GM21529 (cell line): ENCODE data around the gene CA11.
"Not testable (repeated sequence)": the region's sequence is repeated elsewhere in the genome, so short reads cannot be mapped to it uniquely, and the experiment has no call there.

Experiments used
- ATAC-seq: cut with Tn5 transposase; IDR thresholded peaks from one replicate; pipeline ENCODE4 v1.9.1; 2021; ENCODE audit not compliant: unreplicated experiment

CA11 gene

DNA sequence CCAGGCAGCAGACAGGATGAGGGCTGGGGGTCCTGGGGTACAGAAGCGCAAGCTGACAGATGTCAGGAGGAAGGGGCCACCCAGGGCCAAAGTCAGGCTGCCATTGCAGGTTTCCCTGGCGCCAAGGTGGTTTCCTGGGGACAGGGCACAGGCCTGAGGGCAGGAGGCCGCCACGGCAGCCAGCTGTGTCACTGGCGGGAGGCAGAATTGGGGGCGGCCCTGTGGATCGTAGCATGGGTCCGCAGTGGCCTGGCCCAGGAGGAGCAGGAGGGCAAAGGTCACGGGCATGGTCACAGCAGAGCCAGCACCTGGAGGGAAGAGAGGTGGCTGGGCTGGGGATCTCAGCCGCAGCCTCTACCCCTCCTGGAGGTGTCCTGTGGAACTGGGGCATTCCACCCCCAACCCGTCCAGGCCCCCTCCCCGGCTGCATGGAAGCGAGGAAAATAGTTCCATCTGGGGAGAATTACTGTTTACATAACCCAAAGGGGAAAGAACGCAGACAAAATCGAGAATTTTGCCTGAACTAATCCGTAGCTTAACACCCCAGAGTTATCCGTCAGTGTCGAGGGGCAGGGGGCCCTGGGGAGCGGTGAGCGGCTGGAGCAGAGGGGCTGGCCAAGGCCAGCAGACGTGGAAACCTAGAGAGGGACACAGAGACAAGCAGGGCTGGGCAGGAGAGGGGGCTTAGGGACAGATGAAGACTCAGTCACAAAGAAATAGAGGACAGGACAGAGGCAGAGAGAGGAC lies 24.9 kb upstream of the CA11 start:
- no peak for ATAC-seq

DNA sequence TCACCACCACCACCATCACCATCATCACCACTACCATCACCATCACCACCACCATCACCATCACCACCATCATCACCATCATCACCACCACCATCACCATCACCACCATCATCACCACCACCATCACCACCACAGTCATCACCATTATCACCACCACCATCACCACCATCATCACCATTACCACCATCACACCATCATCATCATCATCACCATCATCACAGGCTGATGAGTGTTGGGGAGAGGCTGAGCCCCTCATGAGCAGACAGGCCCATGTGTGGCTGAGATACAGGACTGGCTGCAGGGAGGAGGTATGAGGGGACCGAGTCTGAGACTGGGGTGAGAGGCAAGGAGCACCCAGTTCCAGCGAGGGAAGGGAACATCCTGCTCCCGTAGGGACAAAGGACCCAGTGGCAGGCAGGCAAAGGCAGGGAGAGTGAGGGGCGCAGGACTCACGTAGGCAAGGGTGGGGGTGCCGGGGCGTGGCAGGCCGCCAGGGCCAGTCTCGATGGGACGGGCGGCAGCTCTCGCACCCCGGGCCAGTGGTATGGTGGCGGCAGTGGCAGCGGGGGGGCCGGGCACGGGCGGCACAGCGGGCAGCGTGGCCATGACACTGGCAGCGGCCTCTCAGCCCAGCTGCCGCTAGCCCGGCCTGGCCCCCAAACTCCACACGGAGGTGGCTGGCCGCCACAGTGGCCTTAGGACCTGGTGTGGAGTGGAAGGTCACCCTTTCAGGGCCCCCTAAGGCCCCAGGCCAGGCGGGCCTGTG lies 24.1 kb upstream of the CA11 start:
- ATAC-seq = no peak

DNA sequence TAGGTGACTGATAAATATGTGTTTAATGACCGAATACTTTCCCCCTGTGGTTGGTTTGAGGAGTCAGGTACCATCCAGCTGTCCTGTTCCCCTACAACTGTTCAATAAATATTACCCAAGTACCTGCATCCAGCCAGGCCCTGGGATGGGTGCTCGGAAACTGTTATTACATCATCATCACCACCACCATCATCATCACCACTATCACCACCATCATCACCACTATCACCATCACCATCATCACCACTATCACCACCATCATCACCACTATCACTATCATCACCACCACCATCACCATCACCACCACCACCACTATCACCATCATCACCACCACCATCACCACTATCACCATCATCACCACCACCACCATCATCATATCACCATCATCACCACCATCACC lies 22.8 kb upstream of the CA11 start:
- ATAC-seq = no peak

DNA sequence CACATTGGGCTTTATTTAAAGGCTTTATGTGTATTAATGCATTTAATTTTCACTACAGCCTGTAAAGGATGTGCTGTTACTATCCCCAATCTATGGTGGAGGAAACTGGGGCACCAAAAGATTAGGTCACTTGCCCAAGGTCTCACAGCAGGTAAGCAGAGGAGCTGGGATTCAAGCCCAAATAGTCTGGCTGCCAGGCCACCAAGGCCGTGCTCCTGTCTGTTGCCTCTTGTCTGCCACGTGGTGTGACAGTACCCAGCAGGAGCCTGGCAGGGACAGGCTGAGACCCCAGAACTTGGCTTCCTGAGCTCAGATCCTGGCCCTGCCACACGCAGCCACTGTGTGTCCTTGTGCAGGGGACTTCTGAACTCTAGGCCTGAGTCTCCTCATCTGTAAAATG lies 22.3 kb upstream of the CA11 start:
- ATAC-seq = no peak

DNA sequence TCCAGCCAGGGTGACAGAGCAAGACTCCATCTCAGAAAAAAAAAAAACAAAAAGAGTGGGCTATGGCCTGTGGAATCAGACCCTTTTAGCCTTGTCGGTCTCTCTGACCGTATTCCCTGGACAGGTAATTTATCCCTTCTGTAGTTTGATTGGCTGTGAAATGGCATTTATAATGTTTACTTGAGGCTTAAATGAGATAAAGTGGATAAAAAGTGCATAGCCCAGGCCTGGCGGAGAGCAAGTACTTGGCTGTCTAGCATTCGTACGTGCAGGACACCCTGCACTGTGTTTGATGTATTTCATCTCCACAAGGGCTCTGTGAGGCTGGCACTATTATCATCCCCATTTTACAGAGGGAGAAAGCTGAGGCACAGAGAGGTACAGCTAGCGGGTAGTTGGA lies 19.8 kb upstream of the CA11 start:
- no peak for ATAC-seq

DNA sequence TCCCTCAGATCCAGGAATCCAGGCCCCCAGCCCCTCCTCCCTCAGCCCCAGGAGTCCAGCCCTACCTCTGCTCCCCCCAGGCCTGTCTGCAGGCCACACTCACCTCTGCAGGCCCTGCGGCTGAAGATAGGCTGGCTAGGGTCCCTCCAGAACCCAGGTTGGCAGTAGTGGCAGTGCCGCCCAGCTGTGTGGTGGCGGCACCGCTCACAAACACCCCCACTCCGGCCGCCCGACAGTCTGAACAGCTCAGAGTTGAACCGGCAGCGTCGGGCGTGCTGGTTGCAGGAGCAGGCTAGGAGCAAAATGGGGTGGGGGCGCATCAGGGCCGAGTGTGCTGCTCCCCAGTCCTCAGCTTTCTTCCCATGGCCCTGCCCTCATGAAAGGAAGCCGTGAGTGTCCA lies 18.5 kb upstream of the CA11 start:
- no peak for ATAC-seq

DNA sequence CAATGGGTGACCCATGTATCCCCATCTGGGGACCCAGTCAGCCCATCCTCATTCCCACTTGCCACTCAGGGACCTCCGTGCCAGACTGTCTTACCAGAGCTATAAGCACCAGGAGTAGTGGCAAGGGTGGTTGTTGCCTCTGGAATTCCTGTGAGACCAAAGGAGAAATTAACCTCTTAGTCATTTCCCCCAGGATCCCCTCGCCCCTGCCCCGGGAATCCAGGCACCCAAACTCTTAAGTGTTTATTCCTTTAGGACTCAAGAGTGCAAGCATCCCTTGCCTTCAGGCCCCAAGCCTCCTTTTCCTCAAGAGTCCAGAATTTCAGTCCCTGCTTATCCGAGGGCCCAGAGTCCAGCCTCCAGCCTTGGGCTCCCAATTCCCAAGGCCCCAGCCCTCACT lies 17.7 kb upstream of the CA11 start:
- no peak for ATAC-seq

DNA sequence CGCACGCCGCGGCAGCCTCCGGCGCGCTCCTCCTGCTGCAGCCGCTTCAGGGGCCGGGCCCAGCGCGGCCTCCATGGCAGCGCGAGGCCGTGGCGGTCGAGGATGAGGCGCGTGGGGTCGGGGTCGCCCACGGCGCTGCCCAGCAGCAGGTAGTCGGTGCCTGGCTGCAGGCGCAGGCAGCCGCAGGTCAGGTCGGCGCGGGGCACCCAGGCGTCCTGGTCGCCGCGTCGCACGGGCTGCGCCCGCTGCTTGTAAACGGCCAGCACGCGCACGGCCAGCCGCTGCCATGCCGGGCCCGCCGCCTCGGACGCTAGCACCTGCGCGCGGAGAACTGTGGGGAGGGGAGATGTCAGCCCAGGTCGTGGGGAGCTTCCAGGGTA lies 15.7 kb upstream of the CA11 start:
- no peak for ATAC-seq

DNA sequence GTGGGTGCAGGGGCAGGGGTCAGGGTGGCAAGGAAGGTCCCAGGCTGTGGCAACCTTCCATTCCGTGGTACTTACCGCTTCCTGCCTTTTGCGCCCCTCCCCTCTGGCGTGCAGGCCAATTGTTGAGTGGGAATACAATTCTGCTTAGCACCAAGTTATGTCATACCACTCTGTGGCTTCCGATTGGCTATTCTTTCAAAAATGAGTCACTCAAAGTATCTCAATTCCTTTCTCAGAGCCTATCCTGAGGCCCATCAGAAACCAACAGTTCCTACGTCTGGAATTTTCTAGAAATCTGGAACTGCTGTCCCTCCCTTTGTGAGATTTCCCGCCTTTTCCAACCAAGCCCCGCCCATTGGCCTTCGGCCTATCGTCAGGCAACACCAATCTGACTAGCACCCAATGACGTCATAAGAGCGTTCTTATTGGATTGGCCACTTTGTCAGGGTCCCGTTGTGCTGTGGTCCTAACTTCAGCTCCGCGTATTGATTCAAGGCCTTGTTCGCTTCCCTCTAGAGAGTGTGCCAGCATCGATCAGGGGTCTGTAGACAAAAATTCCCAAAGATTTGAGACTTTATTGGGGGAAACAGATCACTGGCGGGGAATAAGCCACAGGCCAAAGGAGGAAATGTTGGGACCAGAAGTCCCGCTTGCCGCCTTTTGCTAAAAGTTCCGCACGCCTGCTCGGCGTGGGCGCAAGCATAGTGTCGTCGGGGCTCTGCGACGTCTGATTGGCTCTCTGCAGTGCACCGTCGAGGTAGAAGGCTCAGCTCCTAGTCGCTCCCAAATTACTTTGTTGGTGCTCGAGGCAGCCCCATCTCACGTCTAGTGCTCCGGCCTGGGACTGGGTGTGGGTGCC lies 15.1 kb upstream of the CA11 start:
- peak; percentile 88 for ATAC-seq

DNA sequence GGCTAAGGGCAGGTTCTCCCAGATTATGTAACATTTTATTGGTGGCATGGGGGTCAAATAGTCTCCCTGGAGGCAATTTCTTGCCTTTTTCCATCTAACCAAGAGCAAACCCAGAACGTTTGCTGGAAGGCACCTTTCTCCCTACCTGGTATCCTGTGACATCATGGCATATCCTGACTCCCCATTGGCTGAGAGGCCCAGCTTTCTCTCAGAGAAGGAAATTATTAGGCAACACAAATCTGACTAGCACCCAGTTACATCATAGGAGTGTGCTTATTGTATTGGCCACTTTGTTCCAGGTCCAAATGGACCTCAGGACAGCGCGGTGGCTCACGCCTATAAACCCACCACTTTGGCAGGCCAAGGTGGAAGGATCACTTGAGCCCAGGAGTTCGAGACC lies 13.8 kb upstream of the CA11 start:
- no peak for ATAC-seq

DNA sequence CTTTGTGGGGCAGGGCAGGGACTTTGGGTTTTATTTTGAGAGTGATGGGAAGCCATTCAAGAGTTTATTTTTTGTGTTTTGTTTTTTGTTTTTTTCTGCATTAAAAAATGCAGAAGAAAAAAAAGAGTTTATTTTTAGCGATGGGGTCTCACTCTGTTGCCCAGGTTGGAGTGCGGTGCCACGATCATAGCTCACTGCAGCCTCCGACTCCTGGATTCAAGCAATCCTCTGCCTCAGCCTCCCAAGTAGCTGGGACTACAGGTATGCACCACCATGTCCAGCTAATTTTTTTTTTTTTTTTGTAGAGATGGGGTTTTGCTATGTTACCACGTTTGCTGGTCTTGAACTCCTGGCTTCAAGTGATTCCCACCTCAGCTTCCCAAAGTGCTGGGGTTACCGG lies 12.5 kb upstream of the CA11 start:
- ATAC-seq = no peak

DNA sequence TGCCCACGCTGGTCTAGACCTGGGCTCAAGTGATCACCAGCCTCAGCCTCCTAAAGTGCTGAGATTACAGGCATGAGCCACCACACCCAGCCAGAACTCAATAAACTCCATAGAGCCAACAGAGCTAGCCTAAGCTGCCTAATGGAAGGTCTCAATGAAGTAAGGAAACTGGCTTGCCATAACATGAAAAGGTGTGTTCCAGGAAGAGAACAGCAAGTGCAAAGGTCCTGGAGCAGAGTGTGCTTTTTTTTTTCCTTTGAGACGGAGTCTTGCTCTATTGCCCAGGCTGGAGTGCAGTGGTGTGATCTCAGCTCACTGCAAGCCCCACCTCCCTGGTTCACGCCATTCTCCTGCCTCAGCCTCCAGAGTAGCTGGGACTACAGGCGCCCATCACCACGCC lies 11.8 kb upstream of the CA11 start:
- not testable (repeated sequence) for ATAC-seq

DNA sequence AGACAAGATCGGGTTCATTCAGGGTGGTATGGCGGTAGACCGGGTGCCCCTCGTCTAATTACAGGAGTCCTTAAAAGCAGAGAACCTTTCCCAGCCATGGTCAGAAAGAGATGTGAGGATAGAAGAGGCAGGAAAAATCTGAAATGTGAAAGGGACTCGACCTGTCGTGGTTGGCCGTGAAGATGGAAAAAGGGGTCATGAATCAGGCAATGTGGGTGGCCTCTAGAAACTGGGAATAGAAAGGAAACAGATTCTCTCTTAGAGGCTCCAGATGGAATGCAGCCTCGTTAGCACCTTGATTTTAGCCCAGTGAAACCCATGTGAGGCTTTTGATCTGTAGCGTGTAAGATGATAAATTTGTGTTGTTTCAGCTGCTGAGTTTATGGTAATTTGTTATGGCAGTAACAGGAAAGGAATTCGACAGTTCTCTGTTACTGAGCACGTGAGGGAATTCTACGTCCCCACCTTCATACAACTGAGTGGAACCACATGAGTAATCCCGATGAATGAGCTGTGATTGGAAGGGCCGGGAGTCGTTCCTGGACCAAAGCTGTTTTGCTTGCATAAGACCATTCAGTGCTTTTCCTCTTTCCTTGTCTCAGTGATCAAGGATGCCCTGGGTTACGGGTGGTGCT lies 11.0 kb upstream of the CA11 start:
- no peak for ATAC-seq

DNA sequence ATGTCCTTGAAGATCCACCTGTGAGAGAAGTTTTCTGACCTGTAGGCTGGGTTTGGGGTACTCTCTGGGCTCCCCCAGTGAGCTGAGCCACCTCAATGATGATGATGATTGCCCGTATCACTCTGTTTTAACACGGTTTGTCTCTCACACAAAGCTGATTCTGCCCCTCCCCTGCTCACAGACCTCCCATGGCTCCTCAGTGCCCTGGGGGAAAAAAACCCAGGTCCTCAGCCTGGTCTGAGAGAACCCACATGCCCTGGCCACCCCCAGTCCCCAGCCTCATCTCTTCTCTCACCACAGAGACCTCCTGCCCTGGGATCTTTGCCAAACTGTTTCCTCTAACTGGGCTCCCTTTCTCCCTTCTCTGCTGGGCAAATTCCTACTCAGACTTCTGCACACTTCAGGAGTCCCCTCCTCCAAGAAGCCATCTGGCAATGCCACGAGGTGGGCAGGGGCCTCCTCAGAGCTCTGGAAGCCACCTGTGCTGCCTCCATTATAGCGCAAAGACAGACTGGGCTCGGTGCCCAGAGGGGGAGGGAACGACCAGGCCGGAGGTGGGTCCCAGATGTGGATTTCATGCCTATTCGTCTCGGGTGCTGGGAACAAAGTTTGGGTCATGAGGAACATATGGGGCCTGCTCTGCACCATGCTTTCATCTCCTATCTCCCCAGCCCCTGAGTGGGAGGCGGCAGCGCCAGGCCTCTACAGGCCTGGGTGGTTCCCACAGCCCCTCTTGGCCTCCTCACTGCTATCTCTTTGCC lies 8.5 kb upstream of the CA11 start:
- no peak for ATAC-seq

DNA sequence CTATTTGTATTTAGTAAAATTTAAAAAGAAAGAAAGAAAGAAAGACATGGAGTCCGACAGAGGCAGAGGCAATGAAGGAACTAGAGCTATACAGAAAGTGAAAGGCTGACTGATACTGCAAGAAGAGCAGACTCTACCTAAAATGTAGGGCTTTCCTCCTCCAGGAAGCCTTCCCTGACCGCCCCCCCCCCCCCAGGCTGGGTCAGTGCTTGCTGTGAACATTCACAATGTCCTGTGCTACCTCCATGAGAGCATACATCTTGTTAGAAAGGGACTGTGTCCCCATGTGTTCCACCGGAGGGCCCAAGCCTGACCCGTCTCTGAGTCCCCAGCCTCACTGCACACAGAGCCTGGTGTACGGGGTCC lies 5.7 kb upstream of the CA11 start:
- ATAC-seq = no peak

DNA sequence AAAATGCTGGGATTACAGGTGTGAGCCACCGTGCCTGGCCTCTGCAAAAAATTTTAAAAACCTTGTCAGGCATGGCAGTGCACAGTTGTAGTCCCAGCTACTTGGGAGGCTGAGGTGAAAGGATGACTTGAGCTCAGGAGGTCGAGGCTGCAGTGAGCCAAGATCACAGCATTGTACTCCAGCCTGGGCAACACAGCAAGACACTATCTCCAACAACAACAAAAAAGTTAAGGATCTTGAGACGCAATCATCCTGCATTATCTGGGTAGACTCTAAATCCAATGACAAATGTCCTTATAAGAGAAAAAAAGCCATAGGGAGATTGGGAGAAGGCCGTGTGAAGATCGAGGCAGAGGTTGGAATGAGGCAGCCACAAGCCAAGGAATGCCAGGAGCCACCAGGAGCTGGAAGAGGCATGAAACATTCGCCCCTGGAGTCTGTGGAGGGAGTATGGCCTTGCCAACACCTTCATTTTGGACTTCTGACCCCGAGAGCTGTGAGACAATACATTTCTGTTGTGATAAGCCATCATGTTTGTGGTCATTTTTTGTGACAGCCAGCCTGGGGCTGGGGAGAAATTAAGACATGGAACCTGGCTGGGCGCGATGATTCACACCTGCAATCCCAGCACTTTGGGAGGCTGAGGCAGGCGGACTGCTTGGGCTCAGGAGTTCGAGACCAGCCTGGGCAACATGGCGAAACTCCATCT lies 5.1 kb upstream of the CA11 start:
- no peak for ATAC-seq

DNA sequence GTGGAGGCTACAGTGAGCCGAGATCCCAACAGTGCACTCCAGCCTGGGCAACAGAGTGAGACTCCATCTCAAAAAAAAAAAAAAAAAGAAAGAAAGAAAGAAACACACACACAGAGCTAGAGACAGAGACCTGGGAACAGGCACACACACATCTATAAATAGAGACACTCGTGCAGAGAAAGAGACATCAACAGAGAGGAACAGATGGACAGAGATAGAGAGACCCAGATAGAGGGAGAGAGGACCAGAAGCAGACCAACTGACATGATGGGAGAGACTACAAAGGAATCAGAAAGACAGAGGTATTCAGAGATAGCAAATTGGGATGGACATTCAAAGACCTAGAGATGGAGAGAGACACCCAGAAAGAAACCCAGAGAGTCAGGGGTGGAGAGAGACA lies 2.1 kb upstream of the CA11 start:
- ATAC-seq = no peak

DNA sequence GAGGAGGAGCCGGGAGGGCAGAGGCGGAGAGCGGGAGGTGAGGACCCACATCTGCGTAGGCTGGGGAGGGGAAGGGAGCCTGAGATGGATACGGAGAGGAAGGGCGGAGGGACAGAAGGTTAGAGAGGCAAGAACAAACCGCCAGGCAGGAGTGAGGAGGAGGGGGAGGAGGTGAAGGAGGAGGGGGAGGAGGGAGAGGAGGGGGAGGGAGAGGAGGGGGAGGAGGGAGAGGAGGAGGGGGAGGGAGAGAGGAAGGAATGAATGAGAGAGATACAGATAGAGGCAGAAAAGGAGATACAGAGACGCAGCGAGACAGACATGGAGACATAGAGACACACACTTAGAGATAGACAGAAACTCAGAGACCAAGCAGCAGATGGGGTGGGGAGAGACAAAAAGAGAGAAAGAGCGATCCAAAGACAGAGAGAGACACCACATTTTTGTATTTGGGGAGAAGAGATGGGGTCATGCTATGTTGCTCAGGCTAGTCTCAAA lies 782 bp upstream of the CA11 start:
- ATAC-seq = no peak

DNA sequence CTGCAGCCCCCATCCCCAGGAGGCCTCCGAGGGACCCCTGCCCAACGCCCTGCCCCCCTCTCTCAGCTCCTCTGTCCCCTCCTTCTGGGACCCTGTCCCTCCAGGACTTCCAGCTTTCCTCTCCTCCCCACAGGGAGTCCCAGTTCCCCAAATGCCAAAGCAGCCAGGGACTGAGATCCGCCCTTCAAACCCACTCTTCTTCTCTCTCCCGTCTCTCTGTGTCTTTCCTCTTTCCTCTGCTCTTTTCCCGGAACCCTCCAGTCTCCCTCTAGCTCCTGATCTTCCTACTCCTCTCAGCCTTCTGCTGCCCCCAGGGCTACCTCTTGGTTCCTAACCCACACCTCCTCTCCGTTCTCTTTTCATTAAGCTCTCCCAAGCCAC lies 377 bp downstream of the CA11 start:
- ATAC-seq = no peak
